ENCODE data around the gene QPCT.
"Not testable (repeated sequence)": the region's sequence is repeated elsewhere in the genome, so short reads cannot be mapped to it uniquely, and the experiment has no call there.

Gene QPCT

DNA sequence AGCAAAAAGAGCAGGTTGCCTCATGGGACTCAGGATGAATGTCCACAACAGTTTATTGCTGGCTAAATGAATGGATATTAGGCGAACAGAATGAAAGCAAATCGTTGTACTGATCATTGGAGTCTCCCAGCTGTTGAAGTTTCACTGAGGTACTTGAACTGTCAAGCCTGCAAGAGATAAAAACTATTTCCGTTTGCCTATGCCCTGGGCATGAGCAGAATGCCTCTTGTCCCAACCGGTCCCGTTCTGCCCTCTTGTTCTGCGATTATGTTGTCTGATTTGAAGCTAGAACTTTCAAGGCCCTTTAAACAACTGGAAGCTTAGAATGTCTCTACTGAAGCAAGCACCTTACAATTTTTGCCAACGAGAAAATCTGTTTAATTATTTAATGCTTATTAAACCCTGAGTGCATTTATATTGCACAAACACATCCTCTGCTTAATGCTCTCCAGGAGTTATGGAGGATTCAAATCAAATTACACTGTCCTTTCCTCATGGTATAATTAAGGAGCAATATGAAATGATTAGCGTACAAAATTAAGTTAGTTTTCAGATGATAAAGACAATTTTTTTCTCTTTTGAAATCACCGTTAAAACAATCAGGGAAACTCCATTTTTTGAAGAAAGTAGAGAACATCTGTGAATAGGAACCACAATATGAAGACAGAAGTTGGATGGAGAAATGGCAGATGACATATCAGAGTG, 17.7 kb downstream of the QPCT start:
- no peak for DNase-seq

DNA sequence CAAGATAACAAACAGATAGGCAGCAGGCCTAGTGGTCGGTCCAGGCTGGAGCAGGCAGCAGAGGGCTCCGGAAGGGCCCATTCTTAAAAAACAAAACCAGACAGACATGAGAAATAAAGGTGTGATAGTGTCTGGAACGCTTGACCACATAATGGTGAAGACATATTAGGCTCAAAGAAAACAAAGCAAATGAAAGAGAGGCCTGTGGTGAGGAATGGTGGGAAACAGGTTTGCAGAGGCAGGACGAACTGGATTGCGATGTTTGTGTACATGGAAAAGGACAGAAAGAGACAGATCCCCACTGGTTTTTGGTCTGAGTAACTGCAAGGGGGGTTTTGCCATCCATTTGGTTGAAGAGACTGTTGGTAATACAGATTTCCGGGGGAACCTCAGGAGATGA, 19.9 kb downstream of the QPCT start:
- DNase-seq, result no peak

DNA sequence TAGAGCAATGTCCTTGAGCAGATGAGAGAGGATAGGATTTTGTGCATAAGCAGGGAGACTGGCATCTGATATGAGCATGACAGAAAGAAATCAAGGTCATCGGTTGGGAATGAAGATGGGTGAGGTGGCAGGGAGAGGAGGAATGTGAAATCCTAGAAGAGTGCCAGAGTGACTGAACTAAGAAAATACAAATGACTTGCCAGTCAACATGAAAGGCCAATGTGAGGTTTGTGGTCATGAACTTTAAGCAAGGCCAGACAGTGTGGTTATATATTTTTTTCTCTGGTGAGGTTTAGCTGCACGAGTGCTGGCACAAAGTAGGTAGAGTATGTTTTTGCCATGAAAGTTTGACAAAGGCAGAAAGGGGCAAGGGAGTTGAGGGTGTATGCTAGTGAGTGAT, 21.2 kb downstream of the QPCT start:
- peak; percentile 21 for DNase-seq

DNA sequence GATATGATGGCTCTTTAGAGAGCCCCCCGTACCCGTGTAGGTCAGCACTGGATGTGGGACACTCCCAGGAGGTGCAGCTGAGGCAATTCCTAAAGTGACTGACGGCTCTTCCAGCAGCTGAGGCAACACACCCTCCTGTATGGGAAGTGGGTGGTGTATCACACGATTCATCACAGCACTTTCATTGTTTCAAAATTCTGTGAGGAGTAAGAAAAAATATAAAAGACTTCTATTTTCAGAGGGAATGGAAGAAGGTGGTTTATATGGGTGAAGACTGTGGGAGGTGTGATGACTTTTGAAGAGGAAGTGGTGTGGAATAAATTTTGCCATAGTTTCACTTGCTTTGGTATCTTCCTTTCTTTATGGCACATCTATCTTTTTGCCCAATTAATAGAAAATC, 22.3 kb downstream of the QPCT start:
- DNase-seq, result peak; percentile 35

DNA sequence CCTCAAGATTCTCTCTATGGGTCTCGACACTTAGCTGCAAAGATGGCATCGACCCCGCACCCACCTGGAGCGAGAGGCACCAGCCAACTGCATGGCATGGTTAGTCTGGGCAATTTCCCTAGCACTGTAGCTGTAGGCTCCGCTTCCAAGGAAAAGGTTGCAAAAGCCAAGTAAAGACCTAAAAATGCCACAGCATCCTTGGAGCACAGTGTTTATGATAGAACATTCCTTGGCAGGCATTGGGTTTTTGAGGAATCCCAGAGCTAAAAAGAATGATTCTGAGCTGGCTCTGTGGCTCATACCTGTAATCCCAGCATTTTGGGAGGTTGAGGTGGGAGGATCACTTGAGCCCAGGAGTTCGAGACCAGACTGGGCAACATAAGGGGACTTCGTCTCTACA, 22.9 kb downstream of the QPCT start:
- DNase-seq, result no peak

DNA sequence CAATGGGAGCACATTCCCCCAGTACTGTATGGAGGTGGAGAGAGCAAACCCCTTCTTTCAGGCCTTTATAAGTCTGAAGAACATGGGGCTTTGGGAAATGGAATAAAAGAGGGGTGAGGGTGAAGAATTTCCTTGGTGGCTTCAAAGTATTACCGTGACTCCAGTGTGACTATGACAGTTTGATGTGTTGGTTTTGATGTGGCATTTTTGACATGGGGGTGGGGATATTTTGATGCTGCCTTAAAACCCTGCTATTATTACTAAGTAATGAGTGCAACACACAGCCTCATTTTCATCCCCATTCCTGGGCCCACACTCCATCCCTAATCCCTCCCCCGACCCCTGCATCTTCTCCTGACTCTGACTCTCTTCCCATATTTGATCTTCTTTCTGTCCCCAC, 23.6 kb downstream of the QPCT start:
- DNase-seq, result peak; percentile 48

DNA sequence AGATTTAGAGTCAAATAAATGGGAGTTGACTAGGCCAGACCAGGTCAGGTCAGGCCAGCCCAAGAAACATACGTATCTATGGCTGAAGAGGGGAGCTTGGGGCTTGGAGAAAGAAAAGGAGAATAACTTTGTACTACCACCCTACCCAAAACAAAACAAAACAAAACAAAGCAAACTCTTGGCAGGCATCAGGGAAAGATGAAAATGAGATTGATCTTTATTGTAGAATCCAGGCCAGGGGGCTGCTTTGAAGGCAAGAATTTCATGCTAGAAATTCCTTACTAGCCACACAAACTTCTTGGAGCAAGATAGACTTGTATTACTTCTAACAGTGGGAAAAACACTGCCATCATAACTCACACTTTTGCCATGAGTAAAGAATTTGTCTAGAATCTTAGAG, 26.2 kb downstream of the QPCT start:
- no peak for DNase-seq

DNA sequence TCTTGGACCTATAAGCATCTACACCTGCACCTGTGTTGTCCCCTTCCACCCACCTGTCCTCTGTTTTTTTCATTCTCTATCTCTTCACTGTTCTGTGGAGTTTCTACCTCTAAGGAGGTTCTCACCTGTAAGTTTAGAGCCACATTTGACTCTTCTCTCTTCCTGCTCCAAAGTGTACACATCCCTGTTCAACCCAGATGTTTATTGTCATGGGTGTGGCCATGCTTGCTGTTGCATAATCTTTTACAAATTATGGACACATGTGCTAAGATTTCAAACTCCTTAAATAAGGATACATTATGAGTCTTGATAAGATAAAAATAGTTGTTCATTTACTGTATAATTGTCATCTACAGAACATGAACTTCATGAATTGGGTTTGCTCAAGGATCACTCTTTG, 27.6 kb downstream of the QPCT start:
- no peak for DNase-seq

DNA sequence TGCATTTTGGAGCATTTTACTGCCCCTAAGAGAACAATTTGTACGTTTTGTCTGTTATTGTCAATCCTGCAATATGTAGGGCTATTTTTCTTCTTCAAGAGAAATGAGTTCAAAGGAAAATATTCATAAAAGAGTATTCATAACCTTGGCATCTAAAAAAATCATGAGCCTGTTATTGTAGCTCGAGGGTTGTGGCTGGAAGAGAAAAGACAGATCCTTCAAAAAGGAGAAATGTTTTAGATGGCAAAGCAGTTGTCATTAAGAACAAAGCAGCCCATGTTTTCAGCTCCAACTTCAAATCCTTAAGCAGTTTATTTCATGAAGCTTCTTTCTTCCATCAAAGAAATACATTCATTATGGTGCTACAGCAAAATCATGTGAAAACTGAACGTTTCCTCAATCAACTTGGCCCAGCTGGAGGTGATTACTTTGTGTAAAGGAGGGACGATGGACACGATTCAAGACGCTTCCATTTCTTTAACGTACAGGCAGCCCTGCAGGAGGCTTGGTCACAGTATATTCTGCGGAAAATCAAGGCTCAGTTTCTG, 31.4 kb downstream of the QPCT start:
- no peak for DNase-seq

DNA sequence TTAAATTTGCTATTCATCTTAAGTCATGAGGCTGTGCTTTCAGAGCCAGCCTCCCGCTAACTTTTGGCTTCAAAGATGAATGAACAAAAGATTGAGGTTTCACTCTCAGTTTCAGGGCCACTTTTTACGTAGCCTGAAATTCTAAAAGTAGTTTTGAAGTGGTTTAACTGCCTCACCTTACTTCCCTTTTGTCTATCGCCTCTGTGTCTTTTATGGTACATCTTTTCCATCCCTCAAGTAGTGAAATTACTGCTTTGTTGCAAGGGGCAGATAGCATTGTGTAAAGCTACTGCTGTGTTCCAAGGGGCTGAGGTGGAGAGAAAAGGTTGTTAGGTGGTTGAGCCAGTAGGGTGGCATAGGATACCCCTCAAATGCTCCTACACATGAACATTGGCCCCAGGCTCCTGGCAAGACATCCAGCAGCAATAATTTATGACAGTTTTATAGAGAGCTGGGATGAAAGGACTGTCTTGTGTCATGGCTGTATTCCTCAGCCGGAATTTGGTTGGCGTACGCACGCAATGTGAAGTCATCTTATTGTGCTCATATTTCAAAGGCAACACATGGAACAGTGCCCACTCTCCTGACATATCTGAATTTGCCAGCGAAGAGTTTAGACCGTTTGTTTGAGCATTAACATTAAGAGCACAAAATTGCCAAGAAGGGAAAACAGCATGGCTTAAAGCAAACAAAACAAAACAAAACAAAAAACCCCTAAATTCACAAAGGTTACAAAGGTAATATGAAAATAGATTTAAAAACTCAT, 32.2 kb downstream of the QPCT start:
- DNase-seq, result peak; percentile 63

DNA sequence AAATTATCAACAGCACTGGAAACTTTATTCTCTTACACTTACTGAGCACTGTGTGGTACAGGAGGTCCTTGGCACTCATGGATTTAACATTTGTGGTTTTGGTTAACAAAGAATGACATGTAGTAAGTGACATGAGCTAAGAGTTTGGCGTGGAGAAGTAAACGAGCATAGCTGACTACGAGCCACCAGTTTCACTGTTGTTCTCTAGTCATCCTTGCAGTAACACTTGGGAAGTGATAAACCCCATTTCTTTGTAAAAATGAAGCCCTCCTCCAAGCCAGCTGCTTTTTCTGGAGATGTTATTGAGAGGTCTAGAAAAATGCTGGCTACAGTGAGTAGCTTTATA, 32.7 kb downstream of the QPCT start:
- peak; percentile 60 for DNase-seq

DNA sequence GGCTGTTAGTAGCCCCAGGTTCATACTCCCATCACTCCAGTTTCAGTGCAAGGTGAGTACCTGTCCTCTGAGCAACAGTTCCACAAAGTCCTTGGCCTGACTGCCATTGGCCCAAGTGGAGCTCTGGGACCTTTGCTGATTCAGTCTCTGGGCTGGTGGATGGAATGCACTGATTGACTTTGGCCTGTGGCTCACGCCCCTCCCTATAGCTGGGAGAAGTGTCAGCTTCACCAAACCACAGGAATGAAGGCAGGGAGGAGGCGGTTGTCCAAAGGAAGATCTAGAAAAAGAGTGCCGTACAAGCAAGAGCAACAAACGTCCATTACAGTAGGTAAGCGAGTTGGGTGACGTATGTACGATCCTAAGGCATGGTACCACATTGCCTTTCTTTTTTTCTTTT, 34.0 kb downstream of the QPCT start:
- DNase-seq, result no peak

DNA sequence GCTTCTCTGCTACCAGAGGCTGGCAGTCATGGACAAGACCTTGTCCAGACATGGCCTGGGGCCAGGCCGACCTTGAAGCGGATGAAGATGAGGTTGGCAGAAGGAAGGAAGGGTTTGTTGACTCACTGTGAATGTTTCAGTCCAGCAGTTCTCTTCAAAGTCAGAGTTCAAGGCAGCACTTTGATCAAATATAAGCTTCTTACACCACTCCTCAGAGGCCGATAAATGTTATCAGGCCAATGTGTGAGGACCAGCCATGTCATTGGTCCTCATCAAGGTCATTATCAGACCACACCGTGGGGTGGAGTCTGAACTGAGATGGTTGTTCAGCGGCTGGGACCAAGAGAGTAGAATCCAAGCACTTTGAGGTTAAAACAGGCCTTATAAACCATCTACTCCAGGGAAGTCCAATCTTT, 35.5 kb downstream of the QPCT start:
- DNase-seq, result no peak

DNA sequence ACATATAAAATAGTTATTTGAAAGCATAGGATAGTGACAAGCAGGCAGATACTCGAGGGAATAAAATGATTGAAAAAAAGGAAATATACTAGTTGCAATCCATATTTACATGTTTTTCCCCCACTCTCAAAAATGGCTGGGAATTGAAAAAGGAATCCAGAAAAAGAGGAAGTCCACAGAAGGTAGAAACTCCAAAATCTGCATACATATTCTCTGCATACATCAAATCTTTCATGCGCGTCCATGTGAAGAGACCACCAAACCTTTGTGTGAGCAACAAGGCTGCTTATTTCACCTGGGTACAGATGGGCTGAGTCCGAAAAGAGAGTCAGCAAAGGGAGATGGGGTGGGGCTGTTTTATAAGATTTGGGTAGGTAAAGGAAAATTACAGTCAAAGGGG, 36.4 kb downstream of the QPCT start:
- not testable (repeated sequence) for DNase-seq

DNA sequence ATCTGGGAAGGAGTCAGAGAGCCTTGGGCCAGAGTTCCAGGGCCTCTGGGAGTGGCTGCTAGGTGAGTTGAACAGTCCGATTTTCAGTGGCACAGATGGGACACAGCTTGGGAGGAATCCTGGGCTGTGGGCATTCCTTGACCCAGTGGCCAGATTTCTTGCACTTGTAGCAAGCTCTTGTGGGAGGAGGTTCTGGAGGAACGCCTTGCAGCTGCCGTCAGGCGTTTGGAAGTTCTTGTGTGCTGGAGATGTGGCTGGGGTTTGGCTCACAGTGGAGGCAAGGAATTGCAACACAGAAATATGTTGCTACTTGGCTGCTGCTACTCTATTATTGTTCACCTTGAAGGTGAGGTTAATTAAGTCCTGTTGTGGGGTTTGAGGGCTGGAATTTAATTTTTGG, 39.8 kb downstream of the QPCT start:
- DNase-seq, result not testable (repeated sequence)

DNA sequence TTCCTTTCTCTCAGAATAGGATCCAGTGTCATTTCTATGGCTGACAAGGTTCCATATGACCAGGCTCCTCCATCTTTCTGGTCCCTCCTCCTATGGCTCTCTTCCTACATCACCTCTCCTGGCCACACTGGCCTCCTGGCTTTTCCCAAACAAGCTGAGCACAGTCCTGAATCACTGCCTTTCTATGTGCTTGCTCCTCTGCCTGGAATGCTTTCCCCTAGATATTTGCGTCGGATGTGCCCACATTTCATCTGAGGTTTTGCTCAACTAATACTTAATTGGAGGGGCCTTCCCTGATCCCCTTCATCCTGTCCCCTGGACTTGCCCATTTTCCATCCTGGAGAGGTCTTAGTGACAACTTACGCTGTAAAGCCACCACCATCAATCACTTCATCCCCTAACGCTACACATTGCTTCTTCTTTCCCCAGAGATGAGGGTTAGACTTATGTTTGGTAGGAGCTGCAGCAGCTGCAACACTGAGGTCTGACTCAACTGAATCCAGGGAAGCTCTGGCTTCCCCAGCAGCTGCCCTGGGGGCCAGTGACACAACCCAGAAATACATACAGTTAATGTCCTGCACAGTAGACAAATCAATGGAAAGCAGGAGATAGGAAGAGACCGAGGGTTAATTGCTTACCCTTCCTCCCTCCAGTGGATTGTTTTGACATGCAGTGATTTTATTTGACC, 42.9 kb downstream of the QPCT start:
- DNase-seq, result no peak

DNA sequence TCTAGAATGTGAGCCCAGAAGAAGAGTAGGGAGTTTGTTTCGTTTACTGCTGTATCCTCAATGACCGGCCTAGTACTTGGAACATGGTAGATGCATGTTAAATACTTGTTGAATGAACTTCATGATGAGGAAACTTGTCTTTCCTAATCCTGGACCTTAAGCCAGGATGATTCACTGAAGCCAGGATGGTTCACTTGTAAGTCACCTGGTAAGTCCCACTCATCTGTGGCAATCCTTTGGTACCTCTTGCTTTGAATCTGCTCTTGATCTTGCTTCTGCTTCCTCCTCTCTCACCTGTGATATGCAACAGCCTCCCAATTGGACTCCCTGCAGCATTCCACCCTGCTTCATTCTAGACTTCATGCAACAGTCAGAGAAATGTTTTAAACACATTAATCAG, 43.6 kb downstream of the QPCT start:
- no peak for DNase-seq

DNA sequence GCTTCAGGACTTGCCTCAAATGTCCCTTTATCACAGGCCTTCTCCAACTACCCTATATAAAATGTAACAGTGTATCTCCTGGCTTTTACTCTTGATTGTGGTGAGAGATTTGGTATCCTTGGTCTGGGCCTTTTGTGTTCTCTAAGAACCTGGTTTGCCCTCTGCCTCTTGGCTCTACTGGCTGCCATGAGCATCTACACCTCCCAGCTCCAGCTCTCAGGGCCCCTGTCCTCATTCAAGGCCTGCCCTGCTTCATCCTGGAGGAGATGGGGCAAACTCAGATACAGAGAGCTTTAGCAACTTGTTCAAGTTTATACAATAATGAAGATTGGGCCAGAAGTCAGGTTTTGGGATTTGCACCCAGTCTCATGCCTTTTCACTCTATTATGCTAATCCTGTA, 45.0 kb downstream of the QPCT start:
- DNase-seq, result no peak

DNA sequence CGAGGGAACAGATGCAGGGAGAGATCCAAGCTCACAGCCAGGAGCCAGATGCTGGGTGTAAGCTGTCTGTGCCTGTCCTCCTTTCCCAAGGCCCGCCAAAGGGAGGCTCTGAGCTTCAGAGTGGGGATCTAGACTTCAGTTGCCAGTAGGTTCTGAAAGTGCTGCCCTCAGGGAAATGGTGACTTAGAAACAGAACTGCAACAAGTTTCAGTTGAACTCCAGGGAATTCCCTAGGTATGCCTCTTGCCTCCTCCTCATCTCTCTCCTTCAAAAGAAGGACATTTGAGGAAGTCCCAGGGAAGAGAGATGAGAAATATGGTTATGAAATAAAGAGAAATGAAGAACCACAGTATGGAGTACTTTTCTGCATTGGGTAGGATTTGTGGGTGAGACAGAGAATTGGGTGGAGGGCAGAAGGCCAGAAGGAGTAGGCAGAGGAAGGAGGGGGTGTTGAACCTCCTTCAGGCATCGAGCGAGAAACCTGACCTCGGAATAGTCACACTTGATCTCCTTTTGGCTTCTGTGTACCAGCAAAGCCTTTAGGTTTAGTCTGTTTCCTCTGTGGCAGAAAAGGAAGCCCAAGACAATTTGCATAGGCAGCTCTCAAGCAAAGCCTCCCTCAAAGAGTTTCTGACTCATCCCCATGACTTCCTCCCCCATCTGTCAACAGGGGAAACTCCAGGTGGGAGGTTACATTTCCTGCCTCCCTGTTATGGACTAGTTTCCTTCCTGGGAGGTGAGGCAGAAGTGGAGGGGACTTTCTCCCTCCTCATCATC, 45.7 kb downstream of the QPCT start:
- peak; percentile 80 for DNase-seq

DNA sequence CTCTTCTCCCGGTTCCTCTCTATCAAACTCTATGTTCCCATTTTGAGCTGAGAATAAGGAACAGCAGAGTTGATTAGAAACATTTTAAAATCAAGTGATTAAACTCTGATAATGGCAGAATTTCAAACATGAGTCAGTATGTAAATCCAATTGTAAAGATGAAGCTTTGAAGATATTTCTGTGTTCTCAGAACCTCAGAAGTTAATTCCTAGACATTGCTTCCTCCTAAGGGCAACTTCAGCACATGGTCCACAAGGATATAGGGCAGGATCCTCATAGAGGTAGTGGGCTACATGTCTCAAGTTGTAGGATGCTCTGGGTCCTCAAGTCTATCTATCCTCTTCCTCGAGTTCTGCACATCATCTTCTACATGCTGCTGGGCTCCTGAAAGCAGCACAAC, 46.3 kb downstream of the QPCT start:
- DNase-seq, result no peak

DNA sequence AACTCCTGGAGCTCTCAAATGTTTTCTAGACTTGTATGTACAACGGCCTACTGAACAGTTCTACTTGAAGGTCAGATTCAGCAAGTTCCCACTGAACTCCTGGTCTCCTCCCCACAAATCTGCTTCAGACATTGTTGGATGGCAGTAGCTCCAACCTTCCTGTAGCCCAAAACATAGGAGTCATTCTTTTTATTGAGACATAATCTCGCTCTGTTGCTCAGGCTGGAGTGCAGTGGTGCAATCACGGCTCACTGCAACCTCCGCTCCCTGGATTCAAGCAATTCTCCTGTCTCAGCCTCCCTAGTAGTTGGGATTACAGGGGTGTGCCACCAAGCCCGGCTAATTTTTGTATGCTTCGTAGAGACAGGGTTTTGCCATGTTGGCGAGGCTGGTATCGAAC, 47.3 kb downstream of the QPCT start:
- DNase-seq, result no peak

DNA sequence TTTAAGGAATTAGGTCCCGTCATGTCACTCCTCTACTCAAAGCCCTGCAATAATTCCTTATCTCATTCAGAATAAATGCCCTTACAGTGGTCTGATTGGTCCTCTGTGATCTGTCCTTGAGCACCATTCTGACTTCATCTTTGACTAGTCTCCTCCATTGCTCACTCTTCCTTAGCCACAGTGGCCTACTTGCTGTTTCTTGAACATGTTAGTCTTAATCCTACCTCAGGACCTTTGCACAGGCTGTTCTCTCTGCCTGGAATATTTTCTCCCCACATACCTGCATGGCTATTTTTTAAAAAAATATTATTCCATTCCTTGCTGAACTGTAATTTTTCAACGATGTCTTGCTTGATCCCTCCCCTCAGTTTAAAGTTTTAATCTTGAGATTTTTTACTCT, 48.0 kb downstream of the QPCT start:
- no peak for DNase-seq

DNA sequence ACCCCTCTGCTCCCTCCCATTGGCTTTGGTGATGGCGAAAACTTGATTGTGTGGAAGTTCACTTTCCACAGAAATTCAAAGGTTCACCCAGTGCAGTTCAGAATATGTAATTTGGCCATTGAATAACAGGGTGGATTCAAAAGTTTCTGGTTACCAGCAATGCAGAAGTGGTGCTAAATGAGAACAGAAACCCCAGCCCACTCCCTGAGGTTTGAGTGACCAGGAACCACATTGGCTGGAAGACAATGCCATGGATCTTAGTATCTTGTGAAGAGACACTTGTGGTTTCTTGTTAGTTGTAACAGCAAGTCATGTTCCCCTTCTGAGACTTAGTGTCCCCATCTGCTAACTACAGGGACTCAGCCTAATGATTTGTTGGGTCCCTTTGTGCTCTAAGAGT, 49.8 kb downstream of the QPCT start:
- no peak for DNase-seq

Data from stimulated activated CD4-positive, alpha-beta T cell treated with anti-CD3 and anti-CD28 coated beads, Interleukin-4, amount 100 ng/mL, for 24 hours (primary cell).